Measurements from ENCODE around the gene RP2. TPM values are rescaled to one million over a fixed set of nuclear protein-coding genes. Genes with fewer than 3 reads are reported as not detected.

RP2 gene
- polyA plus RNA-seq, 1 donor (not counting 4 experiments of a cell fraction or from before 2014, with no cell fraction given), result 20.9 TPM

- Histone ChIP-seq H3K4me3 (ENCODE audit: control insufficient read depth in 2 of 3, extremely low read depth in 1 of 3, insufficient read depth in 2 of 3, low read depth in 1 of 3, low read length in 3 of 3) (no peak overlapping the region), H3K9me3 (ENCODE audit: control insufficient read depth, low read depth, low read length) (no peaks in the 10 kb centered on the region), H3K27me3 (ENCODE audit: control insufficient read depth, extremely low read depth, insufficient read depth, low read length) (no peaks in the 10 kb centered on the region), H2AFZ (ENCODE audit: control insufficient read depth, low read length) (no peak overlapping the region), H3K36me3 (ENCODE audit: control insufficient read depth in 2 of 2, extremely low read depth in 1 of 2, insufficient read depth in 2 of 2, low read length in 2 of 2) (no peaks in the 10 kb centered on the region), H3K4me2 (ENCODE audit: control insufficient read depth, extremely low read depth, insufficient read depth, low read depth, low read length) (no peak overlapping the region), H4K20me1 (ENCODE audit: control insufficient read depth, extremely low read depth, insufficient read depth, low read length) (no peaks in the 10 kb centered on the region), H3K79me2 (ENCODE audit: control insufficient read depth, insufficient read depth, low read length) (no peaks in the 10 kb centered on the region), H3K9me1 (ENCODE audit: control insufficient read depth, extremely low read depth, insufficient read depth, low read length) (no peaks in the 10 kb centered on the region), H3K27ac (ENCODE audit: control insufficient read depth, insufficient read depth, low read length) (no peak overlapping the region), H3K4me1 (ENCODE audit: control insufficient read depth, extremely low read depth, insufficient read depth, low read length) (no peaks in the 10 kb centered on the region), H3K9ac (ENCODE audit: control insufficient read depth, extremely low read depth, insufficient read depth, low read length) (no peak overlapping the region)
- dilution Hi-C loops (cut with MboI; ENCODE audit: extremely low pct_ligation_motif_present, low sequenced_read_pairs), result no loop called here
- TF ChIP-seq CTCF (optimal IDR thresholded peaks at IDR 0.05 in 1 of 3, IDR thresholded peaks at IDR 0.05 in 1 of 3, conservative IDR thresholded peaks at IDR 0.05 in 1 of 3; ENCODE audit: extremely low read depth in 1 of 3, insufficient read depth in 2 of 3, low read length in 3 of 3), result no peak
- TF ChIP-seq EZH2 (IDR thresholded peaks at IDR 0.05; ENCODE audit: low read length), result no peak
- FAIRE-seq, result no peak
- no peak for DNase-seq (ENCODE audit: low read depth, low spot score)
These were observed 26.2 kb downstream of the RP2 start for GRCh38 chrX:46863072-46863471.

GRCh38 chrX:46864606-46865005, 27.8 kb downstream of the RP2 start:
- TF ChIP-seq CTCF (optimal IDR thresholded peaks at IDR 0.05 in 1 of 3, IDR thresholded peaks at IDR 0.05 in 1 of 3, conservative IDR thresholded peaks at IDR 0.05 in 1 of 3; ENCODE audit: extremely low read depth in 1 of 3, insufficient read depth in 2 of 3, low read length in 3 of 3), result no peak
- TF ChIP-seq EZH2 (IDR thresholded peaks at IDR 0.05; ENCODE audit: low read length), result no peak
- H3K4me1 ChIP-seq (ENCODE audit: control insufficient read depth, extremely low read depth, insufficient read depth, low read length), result no peaks in the 10 kb centered on the region
- no peaks in the 10 kb centered on the region for H3K36me3 ChIP-seq (ENCODE audit: control insufficient read depth in 2 of 2, extremely low read depth in 1 of 2, insufficient read depth in 2 of 2, low read length in 2 of 2)
- H3K27ac ChIP-seq (ENCODE audit: control insufficient read depth, insufficient read depth, low read length), result no peak overlapping the region
- H3K4me3 ChIP-seq (ENCODE audit: control insufficient read depth in 2 of 3, extremely low read depth in 1 of 3, insufficient read depth in 2 of 3, low read depth in 1 of 3, low read length in 3 of 3), result no peak overlapping the region
- FAIRE-seq (no peak), DNase-seq (ENCODE audit: low read depth, low spot score) (no peak)
- H3K9me3 ChIP-seq (ENCODE audit: control insufficient read depth, low read depth, low read length), result no peaks in the 10 kb centered on the region
- no peaks in the 10 kb centered on the region for H3K79me2 ChIP-seq (ENCODE audit: control insufficient read depth, insufficient read depth, low read length)
- no peaks in the 10 kb centered on the region for H3K27me3 ChIP-seq (ENCODE audit: control insufficient read depth, extremely low read depth, insufficient read depth, low read length)
- H2AFZ ChIP-seq (ENCODE audit: control insufficient read depth, low read length), result no peak overlapping the region
- dilution Hi-C loops (cut with MboI; ENCODE audit: extremely low pct_ligation_motif_present, low sequenced_read_pairs), result no loop called here
- H3K4me2 ChIP-seq (ENCODE audit: control insufficient read depth, extremely low read depth, insufficient read depth, low read depth, low read length), result no peak overlapping the region
- no peaks in the 10 kb centered on the region for H3K9me1 ChIP-seq (ENCODE audit: control insufficient read depth, extremely low read depth, insufficient read depth, low read length)
- no peaks in the 10 kb centered on the region for H4K20me1 ChIP-seq (ENCODE audit: control insufficient read depth, extremely low read depth, insufficient read depth, low read length)
- no peak overlapping the region for H3K9ac ChIP-seq (ENCODE audit: control insufficient read depth, extremely low read depth, insufficient read depth, low read length)

All from keratinocyte (primary cell).